NOMO-1 treated with dmso at 0.1 percent for 144 hours (cell line): ENCODE results near the gene TBX4.

ENCODE experiments used
- DNase-seq: peaks from one replicate; lab custom pipeline; 2025; ENCODE audit not compliant: unreplicated experiment; lab: John Stamatoyannopoulos, UW

The TBX4 gene

GRCh38 chr17:61453566-61454380, 1.6 kb downstream of the TBX4 start:
- no peak for DNase-seq

GRCh38 chr17:61454381-61455323, 2.4 kb downstream of the TBX4 start:
- DNase-seq: no peak

GRCh38 chr17:61455324-61456060, 3.3 kb downstream of the TBX4 start:
- DNase-seq: no peak

- DNase-seq: no peak
Measured at GRCh38 chr17:61456061-61456681, 3.9 kb downstream of the TBX4 start.

- no peak for DNase-seq
Measured at GRCh38 chr17:61456688-61457225, 4.5 kb downstream of the TBX4 start.

GRCh38 chr17:61457226-61457983, 5.2 kb downstream of the TBX4 start:
- no peak for DNase-seq

- DNase-seq: no peak
Measured at GRCh38 chr17:61458000-61458399, 5.8 kb downstream of the TBX4 start.

GRCh38 chr17:61458421-61459141, 6.4 kb downstream of the TBX4 start:
- DNase-seq: no peak

- DNase-seq: no peak
Measured at GRCh38 chr17:61459142-61459809, 7.1 kb downstream of the TBX4 start.

GRCh38 chr17:61459939-61460718, 7.9 kb downstream of the TBX4 start:
- no peak for DNase-seq

- DNase-seq: no peak
Measured at GRCh38 chr17:61460796-61461585, 8.8 kb downstream of the TBX4 start.

GRCh38 chr17:61461586-61461966, 9.4 kb downstream of the TBX4 start:
- no peak for DNase-seq

GRCh38 chr17:61461967-61462718, 9.9 kb downstream of the TBX4 start:
- no peak for DNase-seq

GRCh38 chr17:61462719-61463315, 10.6 kb downstream of the TBX4 start:
- no peak for DNase-seq

- no peak for DNase-seq
Measured at GRCh38 chr17:61463316-61464129, 11.3 kb downstream of the TBX4 start.
